Hepatocyte (in vitro differentiated cells): Measurements from ENCODE around the gene FABP2. TPM values are rescaled to one million over a fixed set of nuclear protein-coding genes. Genes with fewer than 3 reads are reported as not detected.
A peak's percentile ranks its signal among the peaks of the same experiment; 100 is the strongest.

Experiments
- DNase-seq: peaks from one replicate; pipeline ENCODE4 v3.0.0-alpha.2; 2016; ENCODE audit warnings: low spot score
- H2AFZ ChIP-seq: fragments of 200-600 bp; sonication (generic); 2 replicates; pipeline ENCODE4 v1.6.0; 2016; ENCODE audit warnings: antibody characterized with exemption, mild to moderate bottlenecking
- H3K27ac ChIP-seq: fragments of 200-600 bp; sonication (generic); 2 replicates; pipeline ENCODE4 v1.5.1; 2016; ENCODE audit warnings: mild to moderate bottlenecking
- H3K27me3 ChIP-seq: fragments of 200-600 bp; sonication (generic); 2 replicates; pipeline ENCODE4 v1.6.1; 2016
- H3K36me3 ChIP-seq: fragments of 200-600 bp; sonication (generic); replicated peaks from 2 replicates; pipeline ENCODE4 v1.5.1; 2016; ENCODE audit warnings: low read depth; ENCODE audit not compliant: insufficient read depth
- H3K4me1 ChIP-seq: fragments of 200-600 bp; sonication (generic); 2 replicates; pipeline ENCODE4 v1.5.1; 2016; ENCODE audit warnings: mild to moderate bottlenecking, moderate library complexity; ENCODE audit not compliant: insufficient read depth
- H3K4me2 ChIP-seq: fragments of 200-600 bp; sonication (generic); 2 replicates; pipeline ENCODE4 v1.6.0; 2016
- H3K4me3 ChIP-seq: fragments of 200-600 bp; sonication (generic); 2 replicates; pipeline ENCODE4 v1.5.1; 2016; ENCODE audit warnings: mild to moderate bottlenecking
- H3K79me2 ChIP-seq: fragments of 200-600 bp; sonication (generic); 2 replicates; pipeline ENCODE4 v1.6.0; 2017; ENCODE audit warnings: mild to moderate bottlenecking
- H3K9me2 ChIP-seq: fragments of 200-600 bp; sonication (generic); replicated peaks from 2 replicates; pipeline ENCODE4 v1.6.0; 2017; ENCODE audit warnings: mild to moderate bottlenecking; ENCODE audit not compliant: insufficient read depth
- H3K9me3 ChIP-seq: fragments of 200-600 bp; sonication (generic); 2 replicates; pipeline ENCODE4 v1.5.1; 2016; ENCODE audit warnings: low read depth, mild to moderate bottlenecking
- H4K20me1 ChIP-seq: fragments of 200-600 bp; sonication (generic); 2 replicates; pipeline ENCODE4 v1.6.0; 2016; ENCODE audit warnings: mild to moderate bottlenecking; ENCODE audit not compliant: insufficient read depth, poor library complexity, severe bottlenecking
- CTCF ChIP-seq: fragments of 200-600 bp; sonication (generic); IDR thresholded peaks from 2 replicates; pipeline ENCODE4 v1.5.1; 2016; ENCODE audit warnings: antibody characterized with exemption, mild to moderate bottlenecking; ENCODE audit not compliant: poor library complexity
- EZH2 ChIP-seq: fragments of 200-600 bp; sonication (generic); IDR thresholded peaks from 2 replicates; pipeline ENCODE4 v1.6.1; 2016; ENCODE audit warnings: antibody characterized with exemption, mild to moderate bottlenecking, borderline replicate concordance
- EZH2phosphoT487 ChIP-seq: fragments of 200-600 bp; sonication (generic); IDR thresholded peaks from one replicate; pipeline ENCODE4 v1.6.1; 2018; ENCODE audit warnings: antibody characterized with exemption, mild to moderate bottlenecking, low read depth, moderate library complexity; ENCODE audit not compliant: unreplicated experiment, severe bottlenecking
- WGBS: methylation state at CpG from one replicate; pipeline ENCODE4 v1.1.6; 2016; ENCODE audit warnings: low lambda C conversion rate; ENCODE audit errors: missing lambda C conversion rate; 5-methylcytosine and 5-hydroxymethylcytosine counted together
- polyA plus RNA-seq: library from polyadenylated mRNA; unstranded; fragments of >200 nt; fragmentation: Nextera tagmentation; extraction: Ambion mirVana; gene quantifications from 2 replicates; pipeline ENCODE4 v1.2.1, GENCODE V29; 2016
- total RNA-seq: library from RNA; depleted of rRNA; stranded (reverse); fragments of >200 nt; gene quantifications from 2 replicates; pipeline ENCODE4 v1.2.3, GENCODE V29; 2014

FABP2 gene
- total and polyA plus RNA-seq, 2 experiments from 2014 or later, result 7.0 to 10.7 TPM

DNA sequence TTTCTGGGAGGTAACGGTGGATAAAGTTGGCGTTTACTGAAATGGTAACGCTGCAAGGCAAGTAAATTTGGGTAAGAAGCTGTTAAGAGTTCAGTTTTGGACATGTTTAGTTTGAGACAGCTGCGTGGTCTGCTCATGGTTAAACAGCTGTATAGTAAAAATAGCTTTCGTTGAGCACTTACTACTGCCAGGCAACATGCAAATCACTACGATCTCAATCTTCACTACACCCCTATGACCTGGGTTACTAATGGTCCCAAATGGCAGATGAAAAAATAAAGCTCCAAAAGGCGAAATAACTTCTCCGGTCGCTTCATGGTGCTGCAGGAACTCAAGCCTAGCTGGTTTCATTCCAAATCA, 22.2 kb downstream of the FABP2 start:
- no peaks in the 10 kb centered on the region for H3K9me3 ChIP-seq
- H3K79me2 ChIP-seq, result peaks cover 46% of the 10 kb centered on the region
- H4K20me1 ChIP-seq, result no peaks in the 10 kb centered on the region
- under 1% methylated on average over 9 of the region's 9 CpGs for WGBS
- TF ChIP-seq EZH2phosphoT487, result no peak
- TF ChIP-seq EZH2, result no peak
- no peaks in the 10 kb centered on the region for H3K27me3 ChIP-seq
- no peaks in the 10 kb centered on the region for H3K9me2 ChIP-seq
- peaks cover 9% of the 10 kb centered on the region for H3K4me1 ChIP-seq
- peak overlapping the region; percentile 78 for H2AFZ ChIP-seq
- H3K27ac ChIP-seq, result peak overlapping the region; percentile 96
- H3K36me3 ChIP-seq, result no peaks in the 10 kb centered on the region
- H3K4me3 ChIP-seq, result peak overlapping the region; percentile 66
- peak overlapping the region; percentile 89 for H3K4me2 ChIP-seq
- DNase-seq, result no peak

GRCh38 chr4:119299260-119299671, 22.7 kb downstream of the FABP2 start:
- Histone ChIP-seq H3K4me3 (peak overlapping the region; percentile 66), H3K9me3 (no peaks in the 10 kb centered on the region), H3K9me2 (no peaks in the 10 kb centered on the region), H2AFZ (peak overlapping the region; percentile 78), H3K4me1 (peaks cover 9% of the 10 kb centered on the region), H3K79me2 (peaks cover 46% of the 10 kb centered on the region), H3K36me3 (no peaks in the 10 kb centered on the region), H4K20me1 (no peaks in the 10 kb centered on the region), H3K27me3 (no peaks in the 10 kb centered on the region), H3K27ac (peak overlapping the region; percentile 96), H3K4me2 (peak overlapping the region; percentile 89)
- WGBS, result 4% methylated on average over 2 of the region's 2 CpGs
- no peak for TF ChIP-seq CTCF
- TF ChIP-seq EZH2, result no peak
- TF ChIP-seq EZH2phosphoT487, result no peak
- peak; percentile 31 for DNase-seq

DNA sequence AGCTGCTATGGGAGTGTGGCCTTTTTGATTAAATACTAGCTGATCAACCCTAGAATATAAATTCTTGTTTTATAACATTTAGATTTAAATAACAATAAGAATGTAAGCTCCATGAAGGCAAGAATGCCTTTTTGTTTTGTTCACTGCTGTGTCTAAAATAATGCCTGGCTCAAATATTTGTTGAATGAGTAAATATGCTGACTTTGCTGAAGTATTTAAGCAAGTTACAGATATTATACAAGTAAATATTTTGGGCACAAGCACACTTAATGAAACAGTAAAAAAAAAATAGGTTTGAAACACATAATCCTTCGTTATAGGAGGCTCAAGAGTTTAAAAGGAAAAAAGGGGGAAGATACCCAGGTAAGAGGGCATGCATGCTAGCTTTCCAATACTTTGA, 24.1 kb downstream of the FABP2 start:
- H4K20me1 ChIP-seq, result no peaks in the 10 kb centered on the region
- no peak for TF ChIP-seq EZH2
- no peak for TF ChIP-seq CTCF
- TF ChIP-seq EZH2phosphoT487, result no peak
- peaks cover 9% of the 10 kb centered on the region for H3K4me1 ChIP-seq
- no peak for DNase-seq
- H3K4me2 ChIP-seq, result peak overlapping the region; percentile 89
- peak overlapping the region; percentile 96 for H3K27ac ChIP-seq
- H3K36me3 ChIP-seq, result no peaks in the 10 kb centered on the region
- H3K79me2 ChIP-seq, result peaks cover 46% of the 10 kb centered on the region
- 93% methylated on average over 1 of the region's 1 CpG for WGBS
- no peaks in the 10 kb centered on the region for H3K9me3 ChIP-seq
- H3K9me2 ChIP-seq, result no peaks in the 10 kb centered on the region
- H2AFZ ChIP-seq, result no peak overlapping the region
- no peaks in the 10 kb centered on the region for H3K27me3 ChIP-seq
- H3K4me3 ChIP-seq, result peak overlapping the region; percentile 2

GRCh38 chr4:119296356-119296755, 25.6 kb downstream of the FABP2 start:
- peaks cover 9% of the 10 kb centered on the region for H3K4me1 ChIP-seq
- DNase-seq, result no peak
- no peak overlapping the region for H2AFZ ChIP-seq
- TF ChIP-seq EZH2phosphoT487 (no peak), CTCF (no peak), EZH2 (no peak)
- H3K9me3 ChIP-seq, result no peaks in the 10 kb centered on the region
- H3K4me2 ChIP-seq, result no peak overlapping the region
- no peak overlapping the region for H3K27ac ChIP-seq
- peaks cover 46% of the 10 kb centered on the region for H3K79me2 ChIP-seq
- no peaks in the 10 kb centered on the region for H4K20me1 ChIP-seq
- no peaks in the 10 kb centered on the region for H3K9me2 ChIP-seq
- WGBS, result 98% methylated on average over 2 of the region's 2 CpGs
- no peaks in the 10 kb centered on the region for H3K36me3 ChIP-seq
- no peaks in the 10 kb centered on the region for H3K27me3 ChIP-seq
- no peak overlapping the region for H3K4me3 ChIP-seq
